HCT116 (cell line): ENCODE results near the gene PCGF5. TPM values are rescaled to one million over a fixed set of nuclear protein-coding genes. Genes with fewer than 3 reads are reported as not detected.

ENCODE experiments used
- ATAC-seq: fragments of 200-7000 bp; cut with Tn5 transposase; 2 replicates; pipeline ENCODE4 v1.9.1; 2020; ENCODE audit warnings: mild to moderate bottlenecking, moderate library complexity
- BruUV-seq: library from RNA; stranded (reverse); fragments of 400-500 nt; replicated peaks from 2 replicates; lab custom pipeline; 2021; lab: Mats Ljungman, UMichigan
- CTCF ChIA-PET: fragments of 300-600 bp; sonication (Branson Sonifier 250); formaldehyde crosslinking; loops from one replicate; lab custom pipeline; 2021; ENCODE audit warnings: antibody characterized with exemption; lab: Charles Lee
- POLR2A ChIA-PET: fragments of 300-600, 350-600 bp; sonication (Branson Sonifier 250); formaldehyde crosslinking; loops from one replicate; lab custom pipeline; 2021; ENCODE audit warnings: antibody characterized with exemption; lab: Charles Lee
- RAD21 ChIA-PET, 2 experiments: fragments of 300-600 bp; sonication (Branson Sonifier 250); formaldehyde crosslinking; loops; one replicate each; lab custom pipeline; 2023; ENCODE audit warnings: low total read pairs in 2 of 2; ENCODE audit not compliant: uncharacterized antibody in 2 of 2, unreplicated experiment in 2 of 2, low non-redundant PET in 1 of 2; lab: Charles Lee
- DNase-seq: peaks from one replicate; pipeline ENCODE4 v3.0.0-alpha.2; 2010; ENCODE audit warnings: low read depth, low spot score
- H2AFZ ChIP-seq: fragments of 200-600 bp; shearing (Covaris generic), sonication (generic); 2 replicates; pipeline ENCODE4 v1.6.1; 2017; ENCODE audit warnings: low read depth, mixed run types, mixed read lengths, antibody characterized with exemption, low read length; ENCODE audit not compliant: poor library complexity, severe bottlenecking
- H3K27ac ChIP-seq: 2 replicates; pipeline ENCODE4 v1.5.1; 2012; ENCODE audit warnings: low read depth, low read length
- H3K27me3 ChIP-seq: fragments of 200-600 bp; sonication (generic); 2 replicates; pipeline ENCODE4 v1.6.1; 2016; ENCODE audit warnings: mixed run types, low read length, mixed read lengths; ENCODE audit not compliant: insufficient read depth
- H3K36me3 ChIP-seq, 2 experiments: fragments of 200-500 bp in 1 of 2; fragments of 200-600 bp in 1 of 2; sonication (Bioruptor generic) in 1 of 2; sonication (generic) in 1 of 2; 2 replicates each; pipeline versions ENCODE4 v1.5.1 to v1.6.1; 2014 to 2016; ENCODE audit warnings: low read length in 2 of 2, inconsistent platforms in 1 of 2, mixed read lengths in 1 of 2, mixed run types in 1 of 2; ENCODE audit not compliant: insufficient read depth in 2 of 2, control insufficient read depth in 1 of 2
- H3K4me1 ChIP-seq, 2 experiments: fragments of 200-600 bp in 1 of 2; sonication (generic) in 1 of 2; 2 replicates each; pipeline versions ENCODE4 v1.5.1 to v1.6.1; 2012 to 2017; ENCODE audit warnings: low read length in 2 of 2, inconsistent platforms in 1 of 2, mild to moderate bottlenecking in 1 of 2, mixed read lengths in 1 of 2, mixed run types in 1 of 2, moderate library complexity in 1 of 2; ENCODE audit not compliant: insufficient read depth in 2 of 2, control insufficient read depth in 1 of 2
- H3K4me2 ChIP-seq: fragments of 200-600 bp; sonication (generic); 2 replicates; pipeline ENCODE4 v1.6.1; 2017; ENCODE audit warnings: mixed run types, low read length, mixed read lengths
- H3K4me3 ChIP-seq, 2 experiments: fragments of 200-600 bp in 1 of 2; sonication (generic) in 1 of 2; replicated peaks in 1 of 2; 2 replicates each; pipeline ENCODE4 v1.5.1; 2011 to 2016; ENCODE audit warnings: low read length in 2 of 2, control low read depth in 1 of 2, low read depth in 1 of 2, mild to moderate bottlenecking in 1 of 2, mixed read lengths in 1 of 2, mixed run types in 1 of 2
- H3K79me2 ChIP-seq: fragments of 200-600 bp; sonication (generic); 2 replicates; pipeline ENCODE4 v1.6.1; 2017; ENCODE audit warnings: mild to moderate bottlenecking, mixed run types, low read length, moderate library complexity, mixed read lengths; ENCODE audit not compliant: insufficient read depth
- H3K9ac ChIP-seq: fragments of 200-600 bp; sonication (generic); 2 replicates; pipeline ENCODE4 v1.6.1; 2016; ENCODE audit warnings: low read length, mixed read lengths
- H3K9me2 ChIP-seq: fragments of 200-600 bp; sonication (generic), shearing (Covaris generic); 2 replicates; pipeline ENCODE4 v1.6.1; 2017; ENCODE audit warnings: mixed run types, mild to moderate bottlenecking, moderate library complexity; ENCODE audit not compliant: insufficient read depth
- H3K9me3 ChIP-seq, 2 experiments: fragments of 200-500 bp in 1 of 2; fragments of 200-600 bp in 1 of 2; sonication (Bioruptor generic) in 1 of 2; sonication (generic) in 1 of 2; 2 replicates each; pipeline ENCODE4 v1.6.1; 2014 to 2017; ENCODE audit warnings: low read length in 2 of 2, mixed read lengths in 2 of 2, inconsistent platforms in 1 of 2, low read depth in 1 of 2, mild to moderate bottlenecking in 1 of 2, mixed run types in 1 of 2, moderate library complexity in 1 of 2; ENCODE audit not compliant: control insufficient read depth in 1 of 2, insufficient read depth in 1 of 2
- H4K20me1 ChIP-seq: fragments of 200-600 bp; sonication (generic), shearing (Covaris generic); 2 replicates; pipeline ENCODE4 v1.6.1; 2017; ENCODE audit warnings: mixed run types, mild to moderate bottlenecking, moderate library complexity; ENCODE audit not compliant: insufficient read depth
- ATF3 ChIP-seq: IDR thresholded peaks from 2 replicates; pipeline ENCODE4 v1.6.1; 2012
- CBX3 ChIP-seq: IDR thresholded peaks from 2 replicates; pipeline ENCODE4 v1.6.1; 2012; ENCODE audit warnings: low read depth
- CEBPB ChIP-seq: IDR thresholded peaks from 2 replicates; pipeline ENCODE4 v1.6.1; 2012; ENCODE audit warnings: low read depth
- CTCF ChIP-seq, 3 experiments: fragments of 200-600 bp in 1 of 3; sonication (generic) in 1 of 3; IDR thresholded peaks in 2 of 3; conservative IDR thresholded peaks in 1 of 3; 2 replicates each; pipeline ENCODE4 v1.5.1; 2012 to 2017; ENCODE audit warnings: low read depth in 2 of 3, low read length in 2 of 3, antibody characterized with exemption in 1 of 3, borderline replicate concordance in 1 of 3, control low read depth in 1 of 3, mild to moderate bottlenecking in 1 of 3, mixed read lengths in 1 of 3, mixed run types in 1 of 3, moderate library complexity in 1 of 3; ENCODE audit not compliant: insufficient read depth in 1 of 3
- EGR1 ChIP-seq: IDR thresholded peaks from 2 replicates; pipeline ENCODE4 v1.6.1; 2012; ENCODE audit warnings: low read depth
- ELF1 ChIP-seq: IDR thresholded peaks from 2 replicates; pipeline ENCODE4 v1.6.1; 2012; ENCODE audit warnings: low read depth, borderline replicate concordance
- EZH2 ChIP-seq: fragments of 200-600 bp; sonication (generic); IDR thresholded peaks from 2 replicates; pipeline ENCODE4 v1.6.1; 2017; ENCODE audit warnings: antibody characterized with exemption, mixed run types
- JUND ChIP-seq: IDR thresholded peaks from 2 replicates; pipeline ENCODE4 v1.6.1; 2012
- MAX ChIP-seq: IDR thresholded peaks from 2 replicates; pipeline ENCODE4 v1.6.1; 2012
- POLR2A ChIP-seq: IDR thresholded peaks from 2 replicates; pipeline ENCODE4 v1.7.0; 2011; ENCODE audit warnings: borderline replicate concordance; ENCODE audit not compliant: insufficient read depth, insufficient read length; ENCODE audit errors: extremely low read depth
- POLR2AphosphoS5 ChIP-seq: IDR thresholded peaks from 2 replicates; pipeline ENCODE4 v1.6.1; 2011; ENCODE audit warnings: mild to moderate bottlenecking, low read depth, low read length, moderate library complexity
- RAD21 ChIP-seq: IDR thresholded peaks from 2 replicates; pipeline ENCODE4 v1.6.1; 2012; ENCODE audit warnings: low read depth, mild to moderate bottlenecking
- SIN3A ChIP-seq: IDR thresholded peaks from 2 replicates; pipeline ENCODE4 v1.6.1; 2012; ENCODE audit warnings: low read depth
- SP1 ChIP-seq: IDR thresholded peaks from 2 replicates; pipeline ENCODE4 v1.6.1; 2012; ENCODE audit warnings: low read depth
- SRF ChIP-seq: IDR thresholded peaks from 2 replicates; pipeline ENCODE4 v1.6.1; 2012; ENCODE audit warnings: low read depth
- TCF7L2 ChIP-seq: IDR thresholded peaks from 2 replicates; pipeline ENCODE4 v1.7.0; 2011; ENCODE audit warnings: borderline replicate concordance, inconsistent platforms; ENCODE audit not compliant: insufficient read depth, insufficient read length; ENCODE audit errors: extremely low read depth
- ZFX ChIP-seq: fragments of 450-650 bp; IDR thresholded peaks from 2 replicates; pipeline ENCODE4 v1.6.1; 2017
- intact Hi-C: fragments of 100-400 bp; cut with micrococcal nuclease; formaldehyde crosslinking; loops from 2 replicates; pipeline ENCODE4 v1.10.0; 2022
- total RNA-seq: library from RNA; stranded (reverse); gene quantifications from one replicate; pipeline ENCODE4 v1.2.1, GENCODE V29; 2021; ENCODE audit not compliant: unreplicated experiment
- TF ChIP-seq, protein P1 (sequence below): IDR thresholded peaks from 2 replicates; pipeline ENCODE4 v1.6.1; 2011; ENCODE audit warnings: mild to moderate bottlenecking, low read length, moderate library complexity; ENCODE audit not compliant: insufficient replicate concordance; ENCODE audit errors: extremely low read depth

The PCGF5 gene
- total RNA-seq, 1 experiment from 2014 or later, result 27.5 TPM

DNA sequence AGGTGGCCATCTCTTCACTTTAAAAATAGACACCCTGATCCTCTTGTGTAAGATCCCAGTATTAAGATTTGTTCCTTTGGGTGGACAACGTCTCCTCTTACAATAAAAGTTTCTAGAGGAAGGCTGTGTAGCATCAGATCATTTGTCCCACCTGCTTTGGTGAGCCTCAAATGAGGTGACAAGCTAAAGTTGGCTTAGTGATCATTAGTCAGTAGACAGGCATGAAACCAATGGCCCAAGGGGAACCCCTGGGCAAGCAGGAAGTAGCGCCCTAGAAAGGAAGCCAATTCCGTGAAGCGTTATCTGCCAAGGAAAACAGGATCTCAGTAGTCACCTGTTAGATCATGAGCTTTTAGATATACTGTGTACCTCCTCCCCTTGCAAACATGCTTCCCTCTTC, 66.8 kb downstream of the PCGF5 start:
- H3K9me2 ChIP-seq, result no peaks in the 10 kb centered on the region
- no peaks in the 10 kb centered on the region for H4K20me1 ChIP-seq
- H3K36me3 ChIP-seq, result no peaks in the 10 kb centered on the region
- H3K27ac ChIP-seq, result no peak overlapping the region
- no peaks in the 10 kb centered on the region; the same call in 1 of the 2 replicates for H3K27me3 ChIP-seq
- BruUV-seq, result no TSS peak
- H3K9me3 ChIP-seq, result no peaks in the 10 kb centered on the region
- TF ChIP-seq CBX3, result no peak
- TF ChIP-seq POLR2AphosphoS5, result no peak
- TF ChIP-seq, protein P1, sequence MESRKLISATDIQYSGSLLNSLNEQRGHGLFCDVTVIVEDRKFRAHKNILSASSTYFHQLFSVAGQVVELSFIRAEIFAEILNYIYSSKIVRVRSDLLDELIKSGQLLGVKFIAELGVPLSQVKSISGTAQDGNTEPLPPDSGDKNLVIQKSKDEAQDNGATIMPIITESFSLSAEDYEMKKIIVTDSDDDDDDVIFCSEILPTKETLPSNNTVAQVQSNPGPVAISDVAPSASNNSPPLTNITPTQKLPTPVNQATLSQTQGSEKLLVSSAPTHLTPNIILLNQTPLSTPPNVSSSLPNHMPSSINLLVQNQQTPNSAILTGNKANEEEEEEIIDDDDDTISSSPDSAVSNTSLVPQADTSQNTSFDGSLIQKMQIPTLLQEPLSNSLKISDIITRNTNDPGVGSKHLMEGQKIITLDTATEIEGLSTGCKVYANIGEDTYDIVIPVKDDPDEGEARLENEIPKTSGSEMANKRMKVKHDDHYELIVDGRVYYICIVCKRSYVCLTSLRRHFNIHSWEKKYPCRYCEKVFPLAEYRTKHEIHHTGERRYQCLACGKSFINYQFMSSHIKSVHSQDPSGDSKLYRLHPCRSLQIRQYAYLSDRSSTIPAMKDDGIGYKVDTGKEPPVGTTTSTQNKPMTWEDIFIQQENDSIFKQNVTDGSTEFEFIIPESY, result no peak
- no peak for TF ChIP-seq EGR1
- TF ChIP-seq CEBPB, result no peak
- TF ChIP-seq ZFX, result no peak
- TF ChIP-seq SRF, result no peak
- no peak for TF ChIP-seq TCF7L2
- no peak for TF ChIP-seq ATF3
- no peak for TF ChIP-seq SIN3A
- TF ChIP-seq SP1, result no peak
- no peak for TF ChIP-seq ELF1
- TF ChIP-seq JUND, result no peak
- TF ChIP-seq MAX, result no peak
- no peak for TF ChIP-seq POLR2A
- TF ChIP-seq RAD21, result no peak
- TF ChIP-seq CTCF (IDR thresholded peaks at IDR 0.05 in 2 of 3, conservative IDR thresholded peaks at IDR 0.05 in 1 of 3; ENCODE audit: borderline replicate concordance in 1 of 3, insufficient read depth in 1 of 3, low read depth in 2 of 3, low read length in 2 of 3), result no peak
- TF ChIP-seq EZH2, result no peak
- TF ChIP-seq, all 23 proteins: peak for 0
- no peaks in the 10 kb centered on the region for H3K79me2 ChIP-seq
- H3K9ac ChIP-seq, result no peak overlapping the region
- DNase-seq (no peak), ATAC-seq (no peak)
- ChIA-PET CTCF (interaction anchor here (1.3 kb wide), 1 partner anchor 11 kb away, joined by 7 read pairs; no protein-coding TSS in a partner anchor), POLR2A (no interaction called here), RAD21 (no interaction called here)
- H3K4me1 ChIP-seq, result no peaks in the 10 kb centered on the region
- intact Hi-C loops, result no loop called here
- no peak overlapping the region for H3K4me3 ChIP-seq
- no peak overlapping the region for H3K4me2 ChIP-seq
- H2AFZ ChIP-seq, result no peak overlapping the region
